Esophagus (tissue), 2 donors: ENCODE measurements around the gene CEP152. TPM values are rescaled to one million over a fixed set of nuclear protein-coding genes. Genes with fewer than 3 reads are reported as not detected.

Experiments used
- H3K27ac ChIP-seq, 2 donors: one replicate each; pipeline ENCODE4 v1.5.1; 2013; ENCODE audit warnings: low read depth in 2 of 2, mild to moderate bottlenecking in 2 of 2, inconsistent platforms in 1 of 2, low read length in 1 of 2, moderate library complexity in 1 of 2
- H3K27me3 ChIP-seq, 2 donors: one replicate each; pipeline ENCODE4 v1.6.1; 2013; ENCODE audit warnings: low read length in 2 of 2, control low read depth in 1 of 2, mild to moderate bottlenecking in 1 of 2; ENCODE audit not compliant: insufficient read depth in 2 of 2, control insufficient read depth in 1 of 2
- H3K36me3 ChIP-seq, 2 donors: one replicate each; pipeline ENCODE4 v1.6.1; 2013; ENCODE audit warnings: low read length in 1 of 2; ENCODE audit not compliant: control insufficient read depth in 2 of 2, insufficient read depth in 2 of 2
- H3K4me1 ChIP-seq, 2 donors: one replicate each; pipeline ENCODE4 v1.6.1; 2013; ENCODE audit warnings: low read length in 1 of 2; ENCODE audit not compliant: control insufficient read depth in 2 of 2, insufficient read depth in 2 of 2
- H3K4me3 ChIP-seq, 2 donors: one replicate each; pipeline ENCODE4 v1.5.1; 2013; ENCODE audit warnings: low read length in 2 of 2, mild to moderate bottlenecking in 2 of 2, low read depth in 1 of 2, moderate library complexity in 1 of 2
- H3K9me3 ChIP-seq, 2 donors: one replicate each; pipeline ENCODE4 v1.6.1; 2013; ENCODE audit warnings: mild to moderate bottlenecking in 2 of 2, low read depth in 1 of 2, low read length in 1 of 2, moderate library complexity in 1 of 2; ENCODE audit not compliant: control insufficient read depth in 2 of 2, insufficient read depth in 1 of 2
- WGBS, 2 donors: extraction: QIAGEN DNeasy Blood & Tissue Kit; methylation state at CpG; one replicate each; pipeline ENCODE4 v1.1.7; 2013; 5-methylcytosine and 5-hydroxymethylcytosine counted together
- polyA plus RNA-seq, 2 donors: library from polyadenylated mRNA; stranded (reverse); fragments of 200-250 nt; gene quantifications; one replicate each; pipeline ENCODE4 v1.2.3, GENCODE V29; 2013
- donor health status: healthy with polysubstance abuse.
- donor health status: Bipolar disorder and iron deficiency.

Gene CEP152
- polyA plus RNA-seq, 2 donors, result 1.6 to 2.1 TPM

DNA sequence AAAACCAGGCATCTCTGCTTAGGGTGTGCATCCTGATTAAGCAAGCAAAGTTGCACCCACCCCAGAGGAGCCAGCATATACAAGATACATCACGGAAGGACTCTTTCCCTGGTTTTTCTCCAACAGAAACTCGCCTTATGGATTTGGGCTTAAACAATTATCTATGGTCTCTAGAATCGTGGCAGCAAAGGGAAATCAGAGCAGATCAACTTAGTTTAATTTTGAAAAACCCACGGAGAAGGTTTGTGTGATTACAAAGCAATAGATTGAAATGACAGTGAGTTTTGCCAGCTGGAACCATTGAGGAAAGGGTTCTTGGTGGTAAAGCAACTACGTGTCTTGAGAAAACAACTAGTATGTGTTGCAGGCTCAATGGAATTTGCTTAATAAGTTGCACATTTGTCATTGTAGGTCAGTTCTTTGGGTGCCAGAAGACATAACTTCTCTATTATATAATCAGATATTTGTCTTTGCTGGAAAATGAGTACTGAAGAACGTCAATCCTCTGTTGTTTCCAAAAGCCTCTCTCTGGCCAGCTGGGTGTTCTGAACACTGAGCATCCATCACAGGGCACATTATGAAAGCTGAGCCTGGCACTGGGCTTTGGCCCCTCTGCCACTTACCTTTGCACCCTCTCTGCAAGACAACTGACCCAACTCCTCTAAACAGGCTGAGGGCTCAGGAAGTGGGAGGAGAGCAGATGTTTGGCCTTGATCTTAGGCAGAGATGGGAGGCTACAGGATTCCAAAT is 89.6 kb downstream of the CEP152 start:
- WGBS, 2 donors, result 67 to 70% methylated on average over 6 of the region's 6 CpGs
- H3K27ac ChIP-seq, result no peak overlapping the region

DNA sequence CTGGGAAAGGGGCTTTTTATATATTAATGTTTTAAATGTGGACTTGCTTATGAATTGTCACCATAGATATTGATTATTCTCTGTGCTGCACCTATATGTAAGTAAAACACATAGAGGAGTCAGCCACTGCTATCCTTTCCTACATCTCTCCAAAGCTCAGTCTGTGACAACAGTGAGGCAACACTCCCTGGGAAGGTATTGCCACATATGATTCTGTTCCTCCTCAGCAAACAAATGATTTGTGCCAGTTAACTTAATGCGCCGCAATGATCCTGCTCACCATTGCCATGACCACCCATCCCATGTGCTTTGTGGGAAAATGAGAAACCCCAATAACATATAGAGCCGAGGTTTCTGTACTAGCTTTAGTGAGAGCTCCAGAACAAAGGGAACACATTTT is 90.2 kb downstream of the CEP152 start:
- 83 to 90% methylated on average over 3 of the region's 3 CpGs for WGBS, 2 donors
- Histone ChIP-seq H3K27ac (no peak overlapping the region), H3K9me3 (no peaks in the 10 kb centered on the region)

More for the DNA sequence above, 89.6 kb downstream of the CEP152 start:
- Histone ChIP-seq H3K4me1 (peaks cover 0 to 2% of the 10 kb centered on the region in 2 donors), H3K27me3 (no peaks in the 10 kb centered on the region), H3K36me3 (no peaks in the 10 kb centered on the region), H3K4me3 (no peak overlapping the region), H3K9me3 (no peaks in the 10 kb centered on the region)

DNA sequence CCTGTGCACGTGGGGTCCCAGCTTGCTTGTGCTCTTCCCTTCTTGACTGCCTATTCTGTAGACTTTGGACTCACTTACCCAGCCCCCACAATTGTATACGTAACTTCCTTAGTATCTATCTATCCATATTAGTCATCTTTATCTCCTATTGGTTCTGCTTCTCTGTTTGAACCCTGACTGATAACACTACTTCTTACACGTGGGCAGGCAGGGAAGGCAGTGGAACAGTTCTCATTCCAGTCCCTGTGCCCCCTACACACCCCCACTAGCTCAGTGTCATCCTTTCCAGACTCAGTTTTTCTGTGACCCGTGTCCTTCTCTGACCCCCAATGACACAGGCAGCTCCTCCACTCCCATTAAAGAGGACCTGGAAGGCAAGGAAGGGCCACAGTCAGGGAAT is 91.2 kb downstream of the CEP152 start:
- WGBS, 2 donors, result 58 to 73% methylated on average over 4 of the region's 4 CpGs
- no peak overlapping the region for H3K4me3 ChIP-seq
- no peaks in the 10 kb centered on the region for H3K36me3 ChIP-seq
- H3K27me3 ChIP-seq, result no peaks in the 10 kb centered on the region
- H3K9me3 ChIP-seq, result no peaks in the 10 kb centered on the region
- no peak overlapping the region for H3K27ac ChIP-seq
- H3K4me1 ChIP-seq, result peaks cover 0 to 2% of the 10 kb centered on the region in 2 donors

More for the DNA sequence above, 90.2 kb downstream of the CEP152 start:
- no peak overlapping the region for H3K4me3 ChIP-seq
- no peaks in the 10 kb centered on the region for H3K27me3 ChIP-seq
- peaks cover 0 to 2% of the 10 kb centered on the region in 2 donors for H3K4me1 ChIP-seq
- H3K36me3 ChIP-seq, result no peaks in the 10 kb centered on the region

GRCh38 chr15:48718646-48719045 is 92.2 kb downstream of the CEP152 start:
- Histone ChIP-seq H3K27ac (no peak overlapping the region), H3K27me3 (no peaks in the 10 kb centered on the region), H3K4me3 (no peak overlapping the region), H3K36me3 (no peaks in the 10 kb centered on the region), H3K4me1 (peaks cover 0 to 2% of the 10 kb centered on the region in 2 donors), H3K9me3 (no peaks in the 10 kb centered on the region)
- WGBS, 2 donors, result 54 to 60% methylated on average over 2 of the region's 2 CpGs

DNA sequence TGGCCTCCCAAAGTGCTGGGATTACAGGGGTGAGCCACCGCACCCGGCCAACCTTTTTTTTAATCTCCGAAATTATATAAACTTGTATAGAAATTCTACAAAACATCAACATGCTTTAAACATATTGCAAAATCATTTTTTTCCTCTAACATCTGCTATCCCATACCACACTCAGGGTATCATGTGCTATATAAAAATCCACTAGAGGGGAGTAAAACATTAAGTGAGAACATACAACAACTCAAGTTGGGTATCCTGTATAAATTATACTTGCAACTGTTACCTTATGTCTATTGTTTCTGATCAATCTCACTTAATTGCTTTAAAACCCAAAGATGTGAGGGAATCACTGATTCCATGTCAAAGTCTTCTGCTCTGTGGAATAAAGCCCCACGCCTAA is 93.4 kb downstream of the CEP152 start:
- no peaks in the 10 kb centered on the region for H3K9me3 ChIP-seq
- H3K4me1 ChIP-seq, result peaks cover 0 to 2% of the 10 kb centered on the region in 2 donors
- H3K27me3 ChIP-seq, result no peaks in the 10 kb centered on the region
- H3K36me3 ChIP-seq, result no peaks in the 10 kb centered on the region
- no peak overlapping the region for H3K27ac ChIP-seq
- no peak overlapping the region for H3K4me3 ChIP-seq
- WGBS, 2 donors, result 94 to 98% methylated on average over 4 of the region's 4 CpGs

DNA sequence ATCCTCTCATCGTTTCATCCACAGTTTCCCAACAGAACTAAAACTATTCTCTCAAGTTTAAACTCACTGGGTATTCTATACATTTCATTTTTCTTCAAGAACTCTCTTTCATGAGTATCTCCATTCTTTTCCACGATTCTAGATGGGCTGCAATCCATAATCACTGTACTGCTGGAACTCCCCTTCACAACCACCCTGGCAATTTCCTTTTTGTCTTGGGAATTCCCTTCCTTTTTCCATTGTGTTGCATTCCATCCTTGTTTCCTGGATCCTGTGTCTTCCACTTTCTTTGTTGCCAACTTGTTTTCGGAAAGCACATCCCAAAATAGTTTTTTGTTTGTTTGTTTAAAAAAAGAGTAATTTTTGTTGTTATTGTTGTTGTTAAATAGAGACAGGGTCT is 98.3 kb downstream of the CEP152 start:
- Histone ChIP-seq H3K4me3 (no peak overlapping the region), H3K4me1 (no peaks in the 10 kb centered on the region), H3K27me3 (no peaks in the 10 kb centered on the region), H3K36me3 (no peaks in the 10 kb centered on the region), H3K27ac (no peak overlapping the region), H3K9me3 (no peaks in the 10 kb centered on the region)
- 72% methylated on average over 3 of the region's 3 CpGs for WGBS, 2 donors

DNA sequence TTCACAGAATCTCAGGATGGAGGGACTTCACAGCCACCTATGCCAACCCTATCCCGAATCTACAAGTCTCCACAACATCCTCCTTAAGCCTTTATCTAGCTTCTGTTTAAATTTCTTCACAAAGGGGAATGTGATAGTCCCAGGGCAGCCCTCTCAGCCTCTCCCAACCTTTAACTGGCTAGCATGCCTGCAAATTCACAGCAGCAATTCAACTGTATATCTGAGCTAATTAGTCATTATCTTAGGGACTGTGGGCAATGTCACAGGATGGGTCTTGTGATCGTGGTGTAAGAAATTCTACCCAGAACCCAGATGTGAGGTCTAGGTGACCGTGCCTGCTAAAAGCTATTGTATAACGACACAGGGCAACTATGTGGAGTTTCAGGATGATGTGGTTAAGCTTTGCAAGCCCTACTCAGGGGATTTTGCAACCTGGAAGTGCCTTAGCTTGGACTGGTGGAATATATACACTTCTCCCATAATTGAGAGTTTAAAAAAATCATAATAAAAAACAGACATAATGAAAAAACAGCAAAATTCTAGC is 99.8 kb downstream of the CEP152 start:
- 72 to 81% methylated on average over 4 of the region's 4 CpGs for WGBS, 2 donors

DNA sequence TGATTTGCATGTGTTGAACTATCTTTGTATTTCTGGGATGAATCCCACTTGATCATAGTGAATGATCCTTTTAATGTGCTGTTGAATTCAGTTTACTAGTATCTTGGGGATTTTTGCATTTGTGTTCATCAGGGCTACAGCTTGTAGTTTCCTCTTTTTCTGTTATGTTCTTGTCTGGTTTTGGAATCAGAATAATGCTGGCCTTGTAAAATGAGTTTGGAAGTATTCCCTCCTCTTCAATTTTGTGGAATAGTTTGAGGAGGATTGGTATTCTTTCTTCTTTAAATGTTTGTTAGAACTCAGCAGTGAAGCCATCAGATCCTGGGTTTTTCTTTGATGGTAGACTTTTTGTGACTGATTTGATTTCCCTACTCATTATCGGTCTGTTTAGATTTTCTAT is 102.2 kb downstream of the CEP152 start:
- Histone ChIP-seq H3K27me3 (no peaks in the 10 kb centered on the region), H3K9me3 (no peaks in the 10 kb centered on the region), H3K36me3 (no peaks in the 10 kb centered on the region), H3K4me3 (no peak overlapping the region), H3K27ac (no peak overlapping the region), H3K4me1 (no peaks in the 10 kb centered on the region)
- 73 to 81% methylated on average over 1 of the region's 1 CpG for WGBS, 2 donors

More for the DNA sequence above, 99.8 kb downstream of the CEP152 start:
- no peaks in the 10 kb centered on the region for H3K9me3 ChIP-seq
- H3K27me3 ChIP-seq, result no peaks in the 10 kb centered on the region
- no peaks in the 10 kb centered on the region for H3K36me3 ChIP-seq
- no peak overlapping the region for H3K4me3 ChIP-seq
- no peaks in the 10 kb centered on the region for H3K4me1 ChIP-seq
- H3K27ac ChIP-seq, result no peak overlapping the region

- Histone ChIP-seq H3K4me3 (no peak overlapping the region), H3K27me3 (no peaks in the 10 kb centered on the region), H3K27ac (no peak overlapping the region), H3K36me3 (no peaks in the 10 kb centered on the region), H3K9me3 (no peaks in the 10 kb centered on the region), H3K4me1 (no peaks in the 10 kb centered on the region)
- 82 to 85% methylated on average over 1 of the region's 1 CpG for WGBS, 2 donors
Measured at GRCh38 chr15:48705381-48705780, 105.5 kb downstream of the CEP152 start.

DNA sequence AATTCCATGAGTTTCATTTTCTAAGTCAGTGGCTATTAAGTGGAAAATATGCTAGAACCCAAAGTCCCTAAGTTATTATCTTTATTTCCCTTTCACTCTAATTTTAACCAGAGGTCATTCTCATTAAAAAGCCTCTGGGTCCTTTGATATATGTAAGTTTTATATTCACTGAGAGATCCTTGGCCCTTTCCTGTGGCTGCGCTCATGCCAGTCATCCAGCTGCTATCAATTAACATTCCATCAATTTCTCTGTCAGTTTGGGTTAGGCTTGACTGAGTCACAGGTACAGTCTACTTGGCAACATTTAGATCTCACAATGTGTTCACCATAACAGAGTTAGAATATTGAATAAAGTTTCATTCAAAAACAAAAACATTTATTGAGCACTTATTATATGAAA is 107.3 kb downstream of the CEP152 start:
- Histone ChIP-seq H3K36me3 (no peaks in the 10 kb centered on the region), H3K4me1 (no peaks in the 10 kb centered on the region), H3K4me3 (no peak overlapping the region), H3K27me3 (no peaks in the 10 kb centered on the region), H3K9me3 (no peaks in the 10 kb centered on the region), H3K27ac (no peak overlapping the region)
- 93 to 100% methylated on average over 1 of the region's 1 CpG for WGBS, 2 donors
